Measurements from ENCODE around the gene RNF20. TPM values are rescaled to one million over a fixed set of nuclear protein-coding genes. Genes with fewer than 3 reads are reported as not detected.

Gene RNF20
- total RNA-seq, 1 experiment from 2014 or later: 8.9 TPM

Other genes starting within 250 kb of the RNF20 start
- gene BAAT, start 148.8 kb upstream of the RNF20 start, total RNA-seq (2014; rRNA removed; shearing (Covaris generic); ENCODE audit: low replicate concordance): not detected in 2 replicates
- 10.1 and 11.8 TPM in 2 replicates for gene MRPL50, start 135.2 kb upstream of the RNF20 start, total RNA-seq (2014; rRNA removed; shearing (Covaris generic); ENCODE audit: low replicate concordance)
- 7.5 and 11.0 TPM in 2 replicates for gene ZNF189, start 135.0 kb upstream of the RNF20 start, total RNA-seq (2014; rRNA removed; shearing (Covaris generic); ENCODE audit: low replicate concordance)
- gene ALDOB, start 98.1 kb upstream of the RNF20 start, total RNA-seq (2014; rRNA removed; shearing (Covaris generic); ENCODE audit: low replicate concordance): not detected in 2 replicates
- gene PPP3R2, start 61.1 kb downstream of the RNF20 start, total RNA-seq (2014; rRNA removed; shearing (Covaris generic); ENCODE audit: low replicate concordance): not detected in 2 replicates
- gene GRIN3A, start 204.8 kb downstream of the RNF20 start, total RNA-seq (2014; rRNA removed; shearing (Covaris generic); ENCODE audit: low replicate concordance): not detected in 2 replicates